GM13976 (cell line): Measurements from ENCODE around the gene FOXN3.

Source experiments
- DNase-seq: peaks from one replicate; pipeline ENCODE4 v3.0.0; 2012; ENCODE audit warnings: low spot score
- in situ Hi-C: fragments of 300-500 bp; cut with MboI; formaldehyde crosslinking; loops from one replicate; pipeline ENCODE4 v1.12.0; 2022; ENCODE audit warnings: low sequenced_read_pairs, mixed read lengths, inconsistent platforms; ENCODE audit not compliant: unreplicated experiment
- TF ChIP-seq, protein P1 (sequence below): IDR thresholded peaks from 2 replicates; pipeline ENCODE4 v1.5.1; 2012; ENCODE audit warnings: borderline replicate concordance, mild to moderate bottlenecking; ENCODE audit not compliant: insufficient read depth; ENCODE audit errors: extremely low read depth, missing control alignments, control extremely low read depth

FOXN3 gene

GRCh38 chr14:89107626-89108025 lies 309.4 kb downstream of the FOXN3 start:
- in situ Hi-C loops = no loop called here

More at GRCh38 chr14:89107626-89108025, 309.4 kb downstream of the FOXN3 start:
- DNase-seq = no peak
- TF ChIP-seq, protein P1, sequence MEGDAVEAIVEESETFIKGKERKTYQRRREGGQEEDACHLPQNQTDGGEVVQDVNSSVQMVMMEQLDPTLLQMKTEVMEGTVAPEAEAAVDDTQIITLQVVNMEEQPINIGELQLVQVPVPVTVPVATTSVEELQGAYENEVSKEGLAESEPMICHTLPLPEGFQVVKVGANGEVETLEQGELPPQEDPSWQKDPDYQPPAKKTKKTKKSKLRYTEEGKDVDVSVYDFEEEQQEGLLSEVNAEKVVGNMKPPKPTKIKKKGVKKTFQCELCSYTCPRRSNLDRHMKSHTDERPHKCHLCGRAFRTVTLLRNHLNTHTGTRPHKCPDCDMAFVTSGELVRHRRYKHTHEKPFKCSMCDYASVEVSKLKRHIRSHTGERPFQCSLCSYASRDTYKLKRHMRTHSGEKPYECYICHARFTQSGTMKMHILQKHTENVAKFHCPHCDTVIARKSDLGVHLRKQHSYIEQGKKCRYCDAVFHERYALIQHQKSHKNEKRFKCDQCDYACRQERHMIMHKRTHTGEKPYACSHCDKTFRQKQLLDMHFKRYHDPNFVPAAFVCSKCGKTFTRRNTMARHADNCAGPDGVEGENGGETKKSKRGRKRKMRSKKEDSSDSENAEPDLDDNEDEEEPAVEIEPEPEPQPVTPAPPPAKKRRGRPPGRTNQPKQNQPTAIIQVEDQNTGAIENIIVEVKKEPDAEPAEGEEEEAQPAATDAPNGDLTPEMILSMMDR = no peak
